Astrocyte of the spinal cord (primary cell): Measurements from ENCODE around the gene DDX5.

ENCODE experiments used
- DNase-seq: peaks from one replicate; pipeline ENCODE4 v3.0.0; 2011; ENCODE audit warnings: low read depth, low spot score
- H3K4me3 ChIP-seq: 2 replicates; pipeline ENCODE4 v1.5.1; 2011; ENCODE audit warnings: low read depth, mild to moderate bottlenecking, low read length, moderate library complexity
- CTCF ChIP-seq: IDR thresholded peaks from 2 replicates; pipeline ENCODE4 v1.5.1; 2012; ENCODE audit warnings: low read depth, mild to moderate bottlenecking, low read length, inconsistent platforms
- in situ Hi-C: cut with HindIII; loops from 2 replicates; pipeline ENCODE4 v1.10.0; 2017; ENCODE audit warnings: low sequenced_read_pairs

Gene DDX5

GRCh38 chr17:64458756-64459155 is 47.3 kb downstream of the DDX5 start:
- in situ Hi-C loops = no loop called here
- no peak for TF ChIP-seq CTCF
- no peak for DNase-seq
- no peak overlapping the region for H3K4me3 ChIP-seq

DNA sequence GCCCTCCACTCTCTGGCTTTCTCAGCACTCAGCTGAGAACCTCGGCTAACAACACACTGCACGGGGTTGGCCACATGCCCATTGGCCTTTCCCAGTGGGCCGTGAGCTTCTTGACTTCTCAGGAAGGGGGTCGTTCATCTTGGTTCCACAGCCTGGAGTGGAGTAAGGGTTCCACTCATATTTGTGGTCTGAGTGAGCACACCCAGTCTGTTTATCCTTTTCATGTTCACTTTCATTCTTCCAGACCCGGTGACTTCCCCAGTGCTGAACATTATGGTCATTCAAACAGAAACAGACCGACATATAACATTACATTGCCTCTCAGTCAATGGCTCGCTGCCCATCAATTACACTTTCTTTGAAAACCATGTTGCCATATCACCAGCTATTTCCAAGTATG is 48.9 kb downstream of the DDX5 start:
- DNase-seq = peak; percentile 80

DNA sequence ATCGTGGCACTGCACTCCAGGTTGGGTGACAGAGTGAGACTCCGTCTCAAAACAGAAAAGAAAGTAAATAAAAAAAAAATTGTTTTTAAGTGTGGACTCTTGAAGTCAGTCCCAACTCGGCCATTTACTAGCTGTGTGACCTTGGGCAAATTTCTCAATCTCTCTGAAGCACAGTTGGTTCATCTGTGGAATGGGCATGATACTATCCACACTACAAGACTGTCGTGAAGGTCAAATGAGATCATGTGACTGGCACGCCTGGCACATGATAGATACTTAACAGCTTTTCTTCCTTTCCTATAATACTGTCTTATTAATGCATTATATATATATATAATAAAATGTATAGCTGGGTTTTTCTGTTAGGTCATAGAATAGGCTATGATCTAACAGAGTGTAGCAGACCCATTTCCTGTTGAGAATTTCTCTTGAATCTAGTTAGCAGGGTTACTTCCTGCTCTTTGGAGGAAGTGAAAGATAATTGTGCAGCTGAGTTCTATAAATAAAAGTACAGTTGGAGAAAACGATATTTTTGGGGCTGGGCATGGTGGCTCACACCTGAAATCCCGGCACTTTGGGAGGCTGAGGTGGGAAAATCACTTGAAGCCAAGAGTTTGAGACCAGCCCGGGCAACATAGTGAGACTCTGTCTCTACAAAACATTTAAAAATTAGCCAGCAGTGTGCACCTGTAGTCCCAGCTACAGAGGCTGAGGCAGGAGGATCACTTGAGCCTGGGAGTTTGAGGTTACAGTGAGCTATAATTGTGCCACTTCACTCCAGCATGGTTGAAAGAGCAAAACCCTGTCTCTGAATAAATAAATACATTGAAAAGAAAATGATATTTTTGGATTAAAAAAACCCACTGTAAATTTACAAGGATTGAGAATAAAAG is 49.9 kb downstream of the DDX5 start:
- TF ChIP-seq CTCF = no peak
- in situ Hi-C loops = no loop called here
- no peak overlapping the region for H3K4me3 ChIP-seq
- DNase-seq = no peak

More for the DNA sequence above, 48.9 kb downstream of the DDX5 start:
- TF ChIP-seq CTCF = no peak
- in situ Hi-C loops = no loop called here
- no peak overlapping the region for H3K4me3 ChIP-seq

GRCh38 chr17:64449545-64449944 is 56.5 kb downstream of the DDX5 start:
- no peak overlapping the region for H3K4me3 ChIP-seq

DNA sequence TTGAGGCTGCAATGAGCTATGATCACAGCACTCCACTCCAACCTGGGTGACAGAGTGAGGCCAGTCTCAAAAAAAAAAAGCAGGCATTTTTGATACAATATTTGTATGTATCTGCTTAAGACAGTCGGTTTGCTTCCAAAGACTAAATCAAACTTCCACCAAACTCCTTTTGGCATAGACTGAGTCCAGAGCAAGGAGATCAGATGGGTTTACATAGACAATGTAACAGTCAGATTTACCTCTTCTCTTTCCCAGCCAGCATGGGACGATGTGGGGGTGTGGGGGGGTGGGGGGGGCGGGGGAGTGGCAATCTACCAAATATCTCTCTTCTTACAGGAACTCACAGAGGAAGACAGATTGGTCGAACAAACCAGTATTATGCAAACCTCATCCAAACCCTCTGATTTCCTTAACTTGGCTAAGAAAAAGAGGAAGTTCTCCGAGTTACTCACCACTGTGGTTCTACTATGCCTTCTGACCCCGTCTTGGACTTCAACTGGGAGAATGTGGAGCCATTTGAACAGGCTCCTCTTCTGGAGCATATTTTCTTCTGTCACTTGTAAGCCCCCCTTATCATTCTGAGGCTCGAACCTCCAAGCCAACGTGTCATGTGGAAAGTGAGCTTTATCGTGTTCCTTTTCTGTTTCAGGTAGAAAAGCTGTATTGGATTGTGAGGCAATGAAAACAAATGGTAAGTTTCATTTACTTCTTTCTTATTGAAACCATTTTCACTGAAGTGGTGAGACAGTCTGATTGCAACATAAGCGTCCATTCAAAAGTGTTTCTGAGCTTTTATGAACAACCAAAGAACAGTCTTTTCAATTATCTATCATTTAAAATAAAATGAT is 57.2 kb downstream of the DDX5 start, which contains the start of gene MILR1:
Gene MILR1, plus strand, starts transcription at position 451 of the 848 bp plus-strand sequence. Its CDS starts 54 bp downstream, at position 505.
- H3K4me3 ChIP-seq = no peak within 1 kb of the TSS
- DNase-seq = peak; percentile 31
- TF ChIP-seq CTCF = no peak
- in situ Hi-C loops = no loop called here

More at GRCh38 chr17:64449545-64449944, 56.5 kb downstream of the DDX5 start:
- no peak for TF ChIP-seq CTCF
- in situ Hi-C loops = no loop called here
- DNase-seq = no peak
